Measurements from ENCODE around the gene ZC2HC1C. TPM values are rescaled to one million over a fixed set of nuclear protein-coding genes. Genes with fewer than 3 reads are reported as not detected.

The ZC2HC1C gene
- total and polyA plus RNA-seq, 2 of the 13 experiments (the other 11 are each of a cell fraction or from before 2014, with no cell fraction given) = 3.3 to 3.5 TPM

DNA sequence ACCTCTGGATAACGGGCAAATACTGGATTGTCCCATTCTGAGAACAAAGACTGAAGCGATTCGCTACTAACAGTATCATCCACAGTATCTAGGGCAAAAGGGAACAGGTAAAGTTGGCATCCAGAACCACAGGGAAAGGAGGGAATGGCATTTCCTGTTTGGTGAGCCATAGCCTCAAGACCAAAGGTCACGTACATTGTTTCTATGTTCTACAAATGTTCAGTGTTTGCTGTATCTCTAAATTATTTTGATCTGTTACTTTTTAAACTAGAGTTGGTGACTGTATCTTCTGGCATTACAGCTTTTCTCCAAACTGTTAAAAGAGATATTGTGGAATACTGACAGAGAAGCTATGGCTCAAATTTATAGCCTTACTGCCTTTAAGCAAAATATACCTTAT, 27.8 kb upstream of the ZC2HC1C start (continued):
- TF ChIP-seq KLF15 (CRISPR knock-in tag; IDR thresholded peaks at IDR 0.05; ENCODE audit: borderline replicate concordance) (no peak), ZNF766 (CRISPR knock-in tag; IDR thresholded peaks at IDR 0.05; ENCODE audit: borderline replicate concordance) (no peak), EP300 (IDR thresholded peaks at IDR 0.05; ENCODE audit: low read depth in 2 of 2, low read length in 2 of 2) (peak in 1 of 2 experiments; percentile 27; a peak in 1 of 4 replicates), EP300 (CRISPR knock-in tag; IDR thresholded peaks at IDR 0.05; ENCODE audit: borderline replicate concordance) (peak; percentile 14; the same call in 1 of the 2 replicates), HDAC6 (IDR thresholded peaks at IDR 0.05; ENCODE audit: low read depth, low read length) (no peak), RXRB (CRISPR knock-in tag; IDR thresholded peaks at IDR 0.05; ENCODE audit: borderline replicate concordance) (peak; percentile 95), HNRNPL (IDR thresholded peaks at IDR 0.05; ENCODE audit: low read depth, low read length) (0 out of 2 replicates have a peak, but pooled peaks have one; percentile 45), NR2F6 (IDR thresholded peaks at IDR 0.05) (peak; percentile 15; the same call in 1 of the 2 replicates), NR2F6 (CRISPR knock-in tag; IDR thresholded peaks at IDR 0.05) (peak; percentile 68; the same call in 1 of the 2 replicates), NFATC3 (CRISPR knock-in tag; IDR thresholded peaks at IDR 0.05) (no peak), SP140L (CRISPR knock-in tag; IDR thresholded peaks at IDR 0.05; ENCODE audit: borderline replicate concordance) (no peak), ZSCAN9 (CRISPR knock-in tag; IDR thresholded peaks at IDR 0.05; ENCODE audit: borderline replicate concordance) (0 out of 2 replicates have a peak, but pooled peaks have one; percentile 12), GTF3A (CRISPR knock-in tag; conservative IDR thresholded peaks at IDR 0.05) (no peak), ZNF713 (CRISPR knock-in tag; IDR thresholded peaks at IDR 0.05) (no peak), ZNF292 (CRISPR knock-in tag; IDR thresholded peaks at IDR 0.05; ENCODE audit: borderline replicate concordance, low read depth) (no peak), ZNF737 (CRISPR knock-in tag; IDR thresholded peaks at IDR 0.05; ENCODE audit: borderline replicate concordance) (no peak), PHF8 (CRISPR knock-in tag; IDR thresholded peaks at IDR 0.05) (no peak), HCFC1 (IDR thresholded peaks at IDR 0.05; ENCODE audit: low read depth, low read length) (no peak), ZNF569 (CRISPR knock-in tag; IDR thresholded peaks at IDR 0.05; ENCODE audit: borderline replicate concordance) (no peak), JUN (CRISPR knock-in tag; IDR thresholded peaks at IDR 0.05) (no peak), JARID2 (CRISPR knock-in tag; IDR thresholded peaks at IDR 0.05; ENCODE audit: insufficient replicate concordance) (no peak), IKZF4 (CRISPR knock-in tag; IDR thresholded peaks at IDR 0.05; ENCODE audit: borderline replicate concordance, low read depth, not compliant biosample characterization) (no peak), NFE2 (CRISPR knock-in tag; IDR thresholded peaks at IDR 0.05) (no peak), SAP130 (CRISPR knock-in tag; IDR thresholded peaks at IDR 0.05; ENCODE audit: low read depth) (peak; percentile 68), FOXA3 (CRISPR knock-in tag; IDR thresholded peaks at IDR 0.05) (peak; percentile 52; the same call in 1 of the 2 replicates), NR3C1 (CRISPR knock-in tag; IDR thresholded peaks at IDR 0.05) (no peak), ZFP36L2 (CRISPR knock-in tag; IDR thresholded peaks at IDR 0.05) (no peak)
- TF ChIP-seq, protein P1, sequence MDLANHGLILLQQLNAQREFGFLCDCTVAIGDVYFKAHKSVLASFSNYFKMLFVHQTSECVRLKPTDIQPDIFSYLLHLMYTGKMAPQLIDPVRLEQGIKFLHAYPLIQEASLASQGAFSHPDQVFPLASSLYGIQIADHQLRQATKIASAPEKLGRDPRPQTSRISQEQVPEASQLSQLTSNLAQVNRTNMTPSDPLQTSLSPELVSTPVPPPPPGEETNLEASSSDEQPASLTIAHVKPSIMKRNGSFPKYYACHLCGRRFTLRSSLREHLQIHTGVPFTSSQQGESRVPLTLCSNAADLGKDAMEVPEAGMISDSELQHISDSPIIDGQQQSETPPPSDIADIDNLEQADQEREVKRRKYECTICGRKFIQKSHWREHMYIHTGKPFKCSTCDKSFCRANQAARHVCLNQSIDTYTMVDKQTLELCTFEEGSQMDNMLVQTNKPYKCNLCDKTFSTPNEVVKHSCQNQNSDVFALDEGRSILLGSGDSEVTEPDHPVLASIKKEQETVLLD (CRISPR knock-in tag; IDR thresholded peaks at IDR 0.05; ENCODE audit: low read depth) = no peak
- TF ChIP-seq, protein P2, sequence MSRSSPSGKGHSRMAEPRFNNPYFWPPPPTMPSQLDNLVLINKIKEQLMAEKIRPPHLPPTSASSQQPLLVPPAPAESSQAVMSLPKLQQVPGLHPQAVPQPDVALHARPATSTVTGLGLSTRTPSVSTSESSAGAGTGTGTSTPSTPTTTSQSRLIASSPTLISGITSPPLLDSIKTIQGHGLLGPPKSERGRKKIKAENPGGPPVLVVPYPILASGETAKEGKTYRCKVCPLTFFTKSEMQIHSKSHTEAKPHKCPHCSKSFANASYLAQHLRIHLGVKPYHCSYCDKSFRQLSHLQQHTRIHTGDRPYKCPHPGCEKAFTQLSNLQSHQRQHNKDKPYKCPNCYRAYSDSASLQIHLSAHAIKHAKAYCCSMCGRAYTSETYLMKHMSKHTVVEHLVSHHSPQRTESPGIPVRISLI (CRISPR knock-in tag; IDR thresholded peaks at IDR 0.05; ENCODE audit: borderline replicate concordance) = no peak
- TF ChIP-seq, protein P3, sequence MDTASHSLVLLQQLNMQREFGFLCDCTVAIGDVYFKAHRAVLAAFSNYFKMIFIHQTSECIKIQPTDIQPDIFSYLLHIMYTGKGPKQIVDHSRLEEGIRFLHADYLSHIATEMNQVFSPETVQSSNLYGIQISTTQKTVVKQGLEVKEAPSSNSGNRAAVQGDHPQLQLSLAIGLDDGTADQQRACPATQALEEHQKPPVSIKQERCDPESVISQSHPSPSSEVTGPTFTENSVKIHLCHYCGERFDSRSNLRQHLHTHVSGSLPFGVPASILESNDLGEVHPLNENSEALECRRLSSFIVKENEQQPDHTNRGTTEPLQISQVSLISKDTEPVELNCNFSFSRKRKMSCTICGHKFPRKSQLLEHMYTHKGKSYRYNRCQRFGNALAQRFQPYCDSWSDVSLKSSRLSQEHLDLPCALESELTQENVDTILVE (CRISPR knock-in tag; IDR thresholded peaks at IDR 0.05) = no peak
